ENCODE results near the gene DNAJB6.

DNA sequence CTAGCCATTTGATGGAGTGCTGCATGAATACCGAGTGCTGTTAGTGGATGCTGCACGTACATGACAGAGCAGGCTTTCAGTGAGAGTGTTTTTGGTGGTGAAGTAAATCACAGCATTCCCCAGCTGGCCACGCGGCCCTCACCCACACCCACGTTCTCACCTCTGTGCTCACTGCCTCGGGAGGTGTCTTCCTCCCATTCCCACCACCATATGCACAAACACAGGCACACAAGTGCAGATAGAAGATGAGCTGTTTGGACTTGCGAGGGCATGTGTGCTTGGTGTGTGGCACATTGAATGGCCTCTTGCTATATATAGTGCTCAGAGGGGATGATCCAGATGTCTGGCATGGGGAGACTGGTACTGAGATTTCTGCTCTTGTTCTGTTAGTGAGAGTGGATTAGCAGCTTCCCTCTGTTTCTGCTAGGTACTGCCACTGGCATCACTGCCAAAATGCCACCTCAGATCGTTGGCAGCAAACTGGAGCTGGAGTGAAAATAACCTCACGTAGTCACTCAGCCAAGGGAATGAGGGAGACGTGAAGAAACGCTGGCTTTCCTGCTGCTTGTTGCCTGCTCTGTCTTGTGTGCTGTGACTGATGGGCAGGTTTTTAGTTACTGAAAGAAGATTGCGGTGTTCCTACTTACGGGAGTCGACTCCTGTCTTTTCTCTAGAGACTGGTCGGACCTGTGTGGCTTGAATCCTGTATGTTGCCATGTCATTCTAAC is 19.1 kb downstream of the DNAJB6 start:
- TF ChIP-seq CTCF (IDR thresholded peaks at IDR 0.05; ENCODE audit: borderline replicate concordance, extremely low read depth, low read length, poor library complexity, severe bottlenecking) (no peak), EZH2 (IDR thresholded peaks at IDR 0.05; ENCODE audit: borderline replicate concordance, low read depth, low read length, severe bottlenecking) (no peak)
